ENCODE results near the gene TEX51. TPM values are rescaled to one million over a fixed set of nuclear protein-coding genes. Genes with fewer than 3 reads are reported as not detected.

Gene TEX51
- total RNA-seq, 1 donor from 2014 or later: not detected

GRCh38 chr2:126893606-126894005 lies 5.1 kb upstream of the TEX51 start:
- no peak for DNase-seq

- DNase-seq: no peak
Measured at GRCh38 chr2:126894082-126894481, 4.6 kb upstream of the TEX51 start.

GRCh38 chr2:126894585-126895182 lies 4.0 kb upstream of the TEX51 start:
- no peak for DNase-seq

GRCh38 chr2:126895336-126895735 lies 3.4 kb upstream of the TEX51 start:
- DNase-seq: no peak

- no peak for DNase-seq
Measured at GRCh38 chr2:126896471-126896870, 2.2 kb upstream of the TEX51 start.

GRCh38 chr2:126899616-126900185 lies 1.0 kb downstream of the TEX51 start:
- DNase-seq: no peak

- no peak for DNase-seq
Measured at GRCh38 chr2:126900646-126901319, 2.1 kb downstream of the TEX51 start.

GRCh38 chr2:126901459-126901858 lies 2.8 kb downstream of the TEX51 start:
- no peak for DNase-seq

GRCh38 chr2:126902152-126902835 lies 3.6 kb downstream of the TEX51 start:
- DNase-seq: no peak

GRCh38 chr2:126902859-126903258 lies 4.2 kb downstream of the TEX51 start:
- no peak for DNase-seq

- no peak for DNase-seq
Measured at GRCh38 chr2:126905991-126906390, 7.3 kb downstream of the TEX51 start.

- DNase-seq: no peak
Measured at GRCh38 chr2:126906781-126907180, 8.1 kb downstream of the TEX51 start.

- no peak for DNase-seq
Measured at GRCh38 chr2:126907671-126908070, 9.0 kb downstream of the TEX51 start.

- no peak for DNase-seq
Measured at GRCh38 chr2:126908721-126909177, 10.1 kb downstream of the TEX51 start.

GRCh38 chr2:126909366-126909765 lies 10.7 kb downstream of the TEX51 start:
- DNase-seq: no peak

- no peak for DNase-seq
Measured at GRCh38 chr2:126909781-126910180, 11.1 kb downstream of the TEX51 start.

- DNase-seq: no peak
Measured at GRCh38 chr2:126910637-126911036, 11.9 kb downstream of the TEX51 start.

GRCh38 chr2:126911111-126911796 lies 12.6 kb downstream of the TEX51 start:
- no peak for DNase-seq

- DNase-seq: no peak
Measured at GRCh38 chr2:126912201-126912600, 13.5 kb downstream of the TEX51 start.

- no peak for DNase-seq
Measured at GRCh38 chr2:126913329-126913728, 14.6 kb downstream of the TEX51 start.

- no peak for DNase-seq
Measured at GRCh38 chr2:126913881-126914615, 15.4 kb downstream of the TEX51 start.

Data from tongue (tissue), 2 donors.